ENCODE results near the gene CCZ1. TPM values are rescaled to one million over a fixed set of nuclear protein-coding genes. Genes with fewer than 3 reads are reported as not detected.
"Not testable (repeated sequence)": the region's sequence is repeated elsewhere in the genome, so short reads cannot be mapped to it uniquely, and the experiment has no call there.

Gene CCZ1
- total RNA-seq, 4 donors from 2014 or later = 41.0 to 80.0 (median 59.6) TPM

DNA sequence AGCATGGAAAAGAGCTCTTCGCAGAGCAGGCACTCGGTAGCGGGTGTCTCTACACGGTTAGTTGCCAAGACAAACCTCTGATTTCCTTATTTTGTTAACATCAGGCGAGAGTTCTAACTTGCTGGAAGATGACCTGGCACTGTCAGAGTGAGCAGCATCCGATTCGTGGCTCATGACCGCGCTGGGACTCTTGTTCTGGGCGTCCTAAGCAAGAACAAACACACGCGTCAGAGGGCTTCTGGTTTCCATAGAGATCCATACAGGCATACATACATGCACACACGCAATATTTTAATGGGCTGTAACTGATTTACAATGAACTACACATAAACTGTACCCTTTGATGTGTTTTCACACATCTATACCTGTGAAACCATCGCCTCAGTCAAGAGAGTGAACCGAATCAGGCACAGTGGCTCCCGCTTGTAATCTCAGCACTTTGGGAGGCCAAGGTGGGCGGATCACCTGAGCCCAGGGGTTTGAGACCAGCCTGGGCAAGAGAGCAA, 36.5 kb downstream of the CCZ1 start:
- H3K9me3 ChIP-seq; H3K4me1 ChIP-seq; H3K4me3 ChIP-seq (replicated peaks in 1 of 3); DNase-seq; H3K27me3 ChIP-seq; H3K27ac ChIP-seq; H3K36me3 ChIP-seq; intact Hi-C loops (cut with DNase I): not testable (repeated sequence)
- no CpG with 5 or more reads among the region's 17 CpGs for WGBS, 2 donors

- WGBS, 2 donors = no CpG with 5 or more reads among the region's 13 CpGs
- H3K27me3 ChIP-seq; intact Hi-C loops (cut with DNase I); H3K9me3 ChIP-seq; H3K4me1 ChIP-seq; H3K27ac ChIP-seq; H3K36me3 ChIP-seq; DNase-seq; H3K4me3 ChIP-seq (replicated peaks in 1 of 3): not testable (repeated sequence)
These were observed 64.7 kb downstream of the CCZ1 start for GRCh38 chr7:5963205-5963604.

GRCh38 chr7:5963810-5964209, 65.3 kb downstream of the CCZ1 start:
- H3K27me3 ChIP-seq, H3K4me1 ChIP-seq: not testable (repeated sequence)

DNA sequence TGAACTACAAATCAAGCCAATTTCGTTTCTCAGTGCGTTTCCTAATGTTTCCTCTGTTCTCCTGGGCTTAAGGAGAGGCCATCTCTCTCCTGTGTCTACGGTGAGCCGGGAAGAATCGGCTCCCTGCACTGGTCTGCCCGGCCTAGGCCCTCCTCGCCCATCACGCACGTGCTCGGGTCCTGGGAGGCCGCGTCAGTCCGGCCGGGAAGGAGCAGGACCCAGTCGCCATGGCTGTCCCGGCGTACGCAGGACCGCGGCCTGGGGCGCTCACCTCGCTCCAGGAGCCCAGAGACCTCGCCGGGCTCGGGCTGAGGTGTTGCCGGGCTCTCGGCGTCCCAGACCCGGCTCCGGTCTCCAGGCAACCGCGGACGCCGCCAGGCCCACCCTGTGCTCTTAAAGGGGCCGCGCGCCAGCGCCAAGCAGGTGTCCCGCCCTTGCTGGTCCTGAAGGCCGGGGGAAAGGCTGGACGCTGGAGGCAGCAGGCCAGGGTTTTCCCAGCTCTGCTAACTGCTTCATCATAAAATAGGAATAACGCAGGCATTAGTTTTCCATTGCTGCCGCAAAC, 71.9 kb downstream of the CCZ1 start, which contains the start of gene RSPH10B:
TSS of gene RSPH10B (minus strand) at position 343 of the 565 bp plus-strand sequence. CDS start 3,573 bp downstream, outside the sequence.
- H3K27me3 ChIP-seq; H3K4me3 ChIP-seq (replicated peaks in 1 of 3); H3K36me3 ChIP-seq; H3K4me1 ChIP-seq; H3K27ac ChIP-seq; DNase-seq; intact Hi-C loops (cut with DNase I); H3K9me3 ChIP-seq: not testable (repeated sequence)
- no CpG with 5 or more reads among the region's 43 CpGs for WGBS, 2 donors

More at GRCh38 chr7:5963810-5964209, 65.3 kb downstream of the CCZ1 start:
- DNase-seq; H3K27ac ChIP-seq; intact Hi-C loops (cut with DNase I); H3K9me3 ChIP-seq; H3K4me3 ChIP-seq (replicated peaks in 1 of 3); H3K36me3 ChIP-seq: not testable (repeated sequence)
- 73 to 89% methylated on average over 4 to 5 of the region's 7 CpGs for WGBS, 2 donors

GRCh38 chr7:5973580-5973979, 75.0 kb downstream of the CCZ1 start:
- H3K9me3 ChIP-seq; H3K27me3 ChIP-seq; H3K27ac ChIP-seq; H3K4me3 ChIP-seq (replicated peaks in 1 of 3); H3K4me1 ChIP-seq; DNase-seq; H3K36me3 ChIP-seq; intact Hi-C loops (cut with DNase I): not testable (repeated sequence)
- WGBS, 2 donors = no CpG with 5 or more reads among the region's 8 CpGs

Small RNA genes within 50 kb of the gene (small RNA-seq; reads per million reads assigned to genes)
- gene RN7SL556P = not detected

Other genes starting within 250 kb of the CCZ1 start
- gene RNF216, start 117.1 kb upstream of the CCZ1 start, total RNA-seq = 10 to 100 TPM; 35.3 to 60.4 (median 43.8) TPM
- not detected for gene OCM, start 17.9 kb upstream of the CCZ1 start, total RNA-seq
- 1 to 10 TPM in 1 of 4 donors, under 1 TPM in 1, not detected in 2; 0.81 to 1.3 TPM for gene RSPH10B, start 72.0 kb downstream of the CCZ1 start, total RNA-seq
- 10 to 100 TPM; 15.9 to 28.1 (median 18.9) TPM for gene PMS2, start 110.3 kb downstream of the CCZ1 start, total RNA-seq
- 10 to 100 TPM; 39.9 to 72.3 (median 53.4) TPM for gene AIMP2, start 110.5 kb downstream of the CCZ1 start, total RNA-seq
- gene ANKRD61, start 132.6 kb downstream of the CCZ1 start, total RNA-seq = not detected
- gene EIF2AK1, start 160.4 kb downstream of the CCZ1 start, total RNA-seq = 100 to 1,000 TPM in 3 of 4 donors, 10 to 100 TPM in 1; 55.9 to 307 (median 199) TPM
- 10 to 100 TPM in 3 of 4 donors, 1 to 10 TPM in 1; 9.9 to 14.7 (median 10.6) TPM for gene USP42, start 206.2 kb downstream of the CCZ1 start, total RNA-seq

Measured in thyroid gland (tissue), 4 donors.